ENCODE data around the gene PCCB.

- no peak for TF ChIP-seq CTCF (IDR thresholded peaks at IDR 0.05; ENCODE audit: poor library complexity, severe bottlenecking)
- TF ChIP-seq TAF1 (IDR thresholded peaks at IDR 0.05; ENCODE audit: low read depth) = no peak
- TF ChIP-seq REST (IDR thresholded peaks at IDR 0.05; ENCODE audit: borderline replicate concordance) = no peak
- TF ChIP-seq EZH2 (IDR thresholded peaks at IDR 0.05; ENCODE audit: borderline replicate concordance, insufficient read depth, low read length, poor library complexity, severe bottlenecking) = no peak
- TF ChIP-seq SMC3 (conservative IDR thresholded peaks at IDR 0.05; ENCODE audit: poor library complexity) = no peak
- TF ChIP-seq RAD21 (conservative IDR thresholded peaks at IDR 0.05) = no peak
Measured at GRCh38 chr3:136247436-136247835, 2.7 kb upstream of the PCCB start.
